LNCAP (cell line): ENCODE measurements around the gene DACT3.

Experiments
- CTCF ChIP-seq: fragments of 450-650 bp; IDR thresholded peaks from 2 replicates; pipeline ENCODE4 v1.5.1; 2017; ENCODE audit warnings: mild to moderate bottlenecking

Gene DACT3

GRCh38 chr19:46696052-46696451 lies 35.1 kb upstream of the DACT3 start:
- no peak for TF ChIP-seq CTCF

- no peak for TF ChIP-seq CTCF
These were observed 32.8 kb upstream of the DACT3 start for GRCh38 chr19:46693760-46694159.

GRCh38 chr19:46692918-46693722 lies 32.1 kb upstream of the DACT3 start:
- no peak for TF ChIP-seq CTCF

- TF ChIP-seq CTCF: no peak
These were observed 31.0 kb upstream of the DACT3 start for GRCh38 chr19:46691948-46692347.

GRCh38 chr19:46691104-46691503 lies 30.1 kb upstream of the DACT3 start:
- no peak for TF ChIP-seq CTCF

- TF ChIP-seq CTCF: no peak
These were observed 28.4 kb upstream of the DACT3 start for GRCh38 chr19:46689358-46689757.

GRCh38 chr19:46687438-46688145 lies 26.6 kb upstream of the DACT3 start:
- TF ChIP-seq CTCF: no peak
